Ascending aorta (tissue), 2 donors: ENCODE measurements around the gene DOC2B. TPM values are rescaled to one million over a fixed set of nuclear protein-coding genes. Genes with fewer than 3 reads are reported as not detected.

Source experiments
- DNase-seq, 2 donors: peaks; one replicate each; pipeline ENCODE4 v3.0.0-alpha.2; 2019; ENCODE audit warnings: low spot score in 2 of 2
- H3K27ac ChIP-seq, 2 donors: fragments of 200-600 bp; sonication (generic); one replicate each; pipeline ENCODE4 v1.5.1; 2016 to 2017; ENCODE audit warnings: mild to moderate bottlenecking in 1 of 2
- H3K27me3 ChIP-seq: fragments of 200-600 bp; sonication (generic); one replicate; pipeline ENCODE4 v1.5.1; 2017
- H3K36me3 ChIP-seq, 2 donors: fragments of 200-600 bp; sonication (generic); one replicate each; pipeline ENCODE4 v1.5.1; 2016
- H3K4me1 ChIP-seq, 2 donors: fragments of 200-600 bp; sonication (generic); one replicate each; pipeline ENCODE4 v1.5.1; 2016 to 2017; ENCODE audit warnings: mild to moderate bottlenecking in 1 of 2
- H3K4me3 ChIP-seq, 2 donors: fragments of 200-600 bp; sonication (generic); one replicate each; pipeline ENCODE4 v1.5.1; 2016 to 2017; ENCODE audit warnings: mild to moderate bottlenecking in 1 of 2
- H3K9me3 ChIP-seq, 2 donors: fragments of 200-600 bp; sonication (generic); one replicate each; pipeline ENCODE4 v1.5.1; 2016
- intact Hi-C: fragments of 100-400 bp; cut with DNase I; formaldehyde crosslinking; loops from one replicate; pipeline ENCODE4 v1.15.1; 2023
- total RNA-seq: library from RNA; depleted of rRNA; stranded (reverse); fragments of >200 nt; gene quantifications from one replicate; pipeline ENCODE4 v1.1.0, GENCODE V29; 2016
- TF ChIP-seq, protein P1 (sequence below), 3 experiments: fragments of 200-600 bp in 2 of 3; fragments of 450-650 bp in 1 of 3; sonication (generic) in 2 of 3; IDR thresholded peaks; one replicate each; pipeline ENCODE4 v1.5.1; 2016 to 2019; ENCODE audit warnings: antibody characterized with exemption in 3 of 3, mild to moderate bottlenecking in 1 of 3, moderate library complexity in 1 of 3

Gene DOC2B
- total RNA-seq, 1 donor from 2014 or later, result 200 TPM

- TF ChIP-seq, protein P1, sequence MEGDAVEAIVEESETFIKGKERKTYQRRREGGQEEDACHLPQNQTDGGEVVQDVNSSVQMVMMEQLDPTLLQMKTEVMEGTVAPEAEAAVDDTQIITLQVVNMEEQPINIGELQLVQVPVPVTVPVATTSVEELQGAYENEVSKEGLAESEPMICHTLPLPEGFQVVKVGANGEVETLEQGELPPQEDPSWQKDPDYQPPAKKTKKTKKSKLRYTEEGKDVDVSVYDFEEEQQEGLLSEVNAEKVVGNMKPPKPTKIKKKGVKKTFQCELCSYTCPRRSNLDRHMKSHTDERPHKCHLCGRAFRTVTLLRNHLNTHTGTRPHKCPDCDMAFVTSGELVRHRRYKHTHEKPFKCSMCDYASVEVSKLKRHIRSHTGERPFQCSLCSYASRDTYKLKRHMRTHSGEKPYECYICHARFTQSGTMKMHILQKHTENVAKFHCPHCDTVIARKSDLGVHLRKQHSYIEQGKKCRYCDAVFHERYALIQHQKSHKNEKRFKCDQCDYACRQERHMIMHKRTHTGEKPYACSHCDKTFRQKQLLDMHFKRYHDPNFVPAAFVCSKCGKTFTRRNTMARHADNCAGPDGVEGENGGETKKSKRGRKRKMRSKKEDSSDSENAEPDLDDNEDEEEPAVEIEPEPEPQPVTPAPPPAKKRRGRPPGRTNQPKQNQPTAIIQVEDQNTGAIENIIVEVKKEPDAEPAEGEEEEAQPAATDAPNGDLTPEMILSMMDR (IDR thresholded peaks at IDR 0.05), result no peak
- Histone ChIP-seq H3K9me3 (no peaks in the 10 kb centered on the region), H3K27me3 (no peaks in the 10 kb centered on the region), H3K4me1 (no peaks in the 10 kb centered on the region), H3K27ac (no peak overlapping the region), H3K36me3 (no peaks in the 10 kb centered on the region), H3K4me3 (no peak overlapping the region)
- DNase-seq, result peak in 1 of 2 donors; percentile 42
- intact Hi-C loops, result no loop called here
These were observed 29.3 kb downstream of the DOC2B start for GRCh38 chr17:151886-152859.

GRCh38 chr17:151004-151403, 30.4 kb downstream of the DOC2B start:
- Histone ChIP-seq H3K36me3 (no peaks in the 10 kb centered on the region), H3K27ac (no peak overlapping the region), H3K4me3 (no peak overlapping the region), H3K27me3 (no peaks in the 10 kb centered on the region), H3K9me3 (no peaks in the 10 kb centered on the region), H3K4me1 (no peaks in the 10 kb centered on the region)
- intact Hi-C loops, result no loop called here
- no peak for DNase-seq
- TF ChIP-seq, protein P1 (IDR thresholded peaks at IDR 0.05), result no peak

DNA sequence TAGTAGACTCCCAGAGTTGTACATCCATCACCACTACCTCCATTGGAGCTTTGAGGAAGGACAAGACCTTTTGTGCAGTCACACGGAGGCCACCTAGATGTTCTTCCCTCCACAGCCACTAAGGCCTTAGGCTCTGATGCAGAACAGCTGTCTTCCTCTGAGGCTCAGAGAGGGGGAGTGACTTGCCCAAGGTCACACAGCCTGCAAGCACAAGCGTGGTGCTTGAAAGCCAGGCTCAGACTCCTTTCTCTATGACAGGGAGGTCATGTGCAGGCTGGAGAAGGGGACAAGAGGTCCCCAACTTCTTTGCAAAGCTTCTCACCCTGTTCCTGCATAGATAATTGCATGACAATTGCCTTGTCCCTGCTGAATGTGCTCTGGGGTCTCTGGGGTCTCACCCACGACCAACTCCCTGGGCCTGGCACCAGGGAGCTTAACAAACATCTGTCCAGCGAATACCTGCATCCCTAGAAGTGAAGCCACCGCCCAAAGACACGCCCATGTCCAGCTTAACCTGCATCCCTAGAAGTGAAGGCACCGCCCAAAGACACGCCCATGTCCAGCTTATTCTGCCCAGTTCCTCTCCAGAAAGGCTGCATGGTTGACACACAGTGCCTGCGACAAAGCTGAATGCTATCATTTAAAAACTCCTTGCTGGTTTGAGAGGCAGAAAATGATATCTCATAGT, 31.4 kb downstream of the DOC2B start:
- TF ChIP-seq, protein P1 (IDR thresholded peaks at IDR 0.05), result no peak
- Histone ChIP-seq H3K36me3 (no peaks in the 10 kb centered on the region), H3K4me3 (no peak overlapping the region), H3K27ac (no peak overlapping the region), H3K27me3 (no peaks in the 10 kb centered on the region), H3K9me3 (no peaks in the 10 kb centered on the region), H3K4me1 (no peaks in the 10 kb centered on the region)
- DNase-seq, result peak in 1 of 2 donors; percentile 34
- intact Hi-C loops, result no loop called here

DNA sequence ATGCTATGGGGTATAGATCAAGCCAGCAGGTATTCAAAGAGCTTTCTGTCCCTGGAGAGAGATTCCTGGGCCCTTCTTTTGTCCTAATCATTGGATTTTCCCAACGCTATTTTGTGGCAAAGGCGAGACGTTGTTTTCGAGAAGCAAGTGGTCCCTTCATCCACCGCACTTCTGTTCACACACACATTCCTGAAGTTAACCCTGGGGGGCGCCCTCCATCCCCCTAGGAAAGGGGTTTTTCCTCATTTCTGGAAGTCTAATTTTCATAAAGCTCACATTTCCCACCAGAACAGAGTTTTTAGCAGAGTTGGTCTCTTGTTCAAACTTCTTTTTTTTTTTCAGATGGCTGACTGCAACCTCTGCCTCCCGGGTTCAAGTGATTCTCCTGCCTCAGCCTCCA, 32.2 kb downstream of the DOC2B start:
- Histone ChIP-seq H3K36me3 (no peaks in the 10 kb centered on the region), H3K9me3 (no peaks in the 10 kb centered on the region), H3K4me1 (no peaks in the 10 kb centered on the region), H3K4me3 (no peak overlapping the region), H3K27ac (no peak overlapping the region), H3K27me3 (no peaks in the 10 kb centered on the region)
- peak in 1 of 2 donors; percentile 22 for DNase-seq
- intact Hi-C loops, result no loop called here
- TF ChIP-seq, protein P1 (IDR thresholded peaks at IDR 0.05), result no peak

GRCh38 chr17:148757-149156, 32.7 kb downstream of the DOC2B start:
- Histone ChIP-seq H3K27me3 (no peaks in the 10 kb centered on the region), H3K9me3 (no peaks in the 10 kb centered on the region), H3K4me1 (no peaks in the 10 kb centered on the region), H3K4me3 (no peak overlapping the region), H3K36me3 (no peaks in the 10 kb centered on the region), H3K27ac (no peak overlapping the region)
- intact Hi-C loops, result no loop called here
- TF ChIP-seq, protein P1 (IDR thresholded peaks at IDR 0.05), result no peak
- no peak for DNase-seq
